H1 (cell line): ENCODE results near the gene CEACAM7. TPM values are rescaled to one million over a fixed set of nuclear protein-coding genes. Genes with fewer than 3 reads are reported as not detected.

Source experiments
- ATF2 ChIP-seq: IDR thresholded peaks from 2 replicates; pipeline ENCODE4 v1.6.1; 2012; ENCODE audit warnings: low read length, inconsistent platforms
- FOSL1 ChIP-seq: IDR thresholded peaks from 2 replicates; pipeline ENCODE4 v1.6.1; 2011; ENCODE audit warnings: mild to moderate bottlenecking, low read depth, low read length, moderate library complexity; ENCODE audit not compliant: insufficient read depth
- JUN ChIP-seq: IDR thresholded peaks from 2 replicates; pipeline ENCODE4 v1.6.1; 2011; ENCODE audit warnings: low read depth, mild to moderate bottlenecking, improper control_type of control experiment, low read length
- JUND ChIP-seq: IDR thresholded peaks from 2 replicates; pipeline ENCODE4 v1.6.1; 2011; ENCODE audit warnings: mild to moderate bottlenecking, improper control_type of control experiment, low read length
- ZNF274 ChIP-seq: IDR thresholded peaks from 2 replicates; pipeline ENCODE4 v1.7.0; 2012; ENCODE audit warnings: low read length, borderline replicate concordance; ENCODE audit errors: extremely low read depth
- polyA plus RNA-seq, 7 experiments: library from polyadenylated mRNA; depleted of rRNA in 3 of 7; stranded (reverse) in 5 of 7; unstranded in 2 of 7; fragments of >200 nt in 5 of 7; fragments of 200-250 nt in 2 of 7; gene quantifications; 1 replicate in 5 of 7; 2 replicates in 1 of 7; 4 replicates in 1 of 7; pipeline versions ENCODE4 v1.2.1 to v1.2.3, GENCODE V29; 2011 to 2013; ENCODE audit warnings: missing spikeins in 2 of 7, mixed read lengths in 2 of 7
- total RNA-seq: library from RNA; stranded (reverse); fragmentation: NEBNext Ultra II Directional; extraction: Animal tissue kit (Norgen Biotek cat#: 25700); gene quantifications from 2 replicates; pipeline ENCODE4 v1.2.1, GENCODE V29; 2021

Gene CEACAM7
- total and polyA plus RNA-seq, 2 of the 8 experiments (the other 6 are each of a cell fraction or from before 2014, with no cell fraction given): not detected

- TF ChIP-seq ZNF274: no peak
- no peak for TF ChIP-seq FOSL1
- TF ChIP-seq ATF2: no peak
- TF ChIP-seq JUN: no peak
- no peak for TF ChIP-seq JUND
Observed at GRCh38 chr19:41714598-41714997, 26.5 kb upstream of the CEACAM7 start (continued).
